Measurements from ENCODE around the gene TELO2.

DNA sequence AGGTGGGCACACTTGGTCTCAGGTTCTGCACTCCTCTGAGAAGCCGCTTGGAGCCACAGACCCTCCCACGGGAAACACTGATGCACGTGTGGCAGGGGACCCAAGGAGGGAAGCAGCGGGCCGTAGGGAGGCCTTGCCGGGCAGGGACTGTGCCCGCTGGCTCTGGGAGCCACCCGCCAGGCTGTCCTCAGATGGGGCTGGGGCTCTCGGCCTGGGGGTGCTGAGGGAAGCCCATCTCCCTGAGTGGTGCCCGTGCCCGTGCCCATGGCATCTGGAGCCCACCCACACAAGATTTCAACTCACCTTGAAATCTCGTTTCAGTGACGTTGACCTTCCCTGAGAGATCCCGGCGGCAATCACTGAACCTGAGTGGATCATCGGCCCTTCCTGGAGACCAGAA, 36.2 kb upstream of the TELO2 start:
- TF ChIP-seq POLR2A (IDR thresholded peaks at IDR 0.05): no peak
- TF ChIP-seq, protein P1, sequence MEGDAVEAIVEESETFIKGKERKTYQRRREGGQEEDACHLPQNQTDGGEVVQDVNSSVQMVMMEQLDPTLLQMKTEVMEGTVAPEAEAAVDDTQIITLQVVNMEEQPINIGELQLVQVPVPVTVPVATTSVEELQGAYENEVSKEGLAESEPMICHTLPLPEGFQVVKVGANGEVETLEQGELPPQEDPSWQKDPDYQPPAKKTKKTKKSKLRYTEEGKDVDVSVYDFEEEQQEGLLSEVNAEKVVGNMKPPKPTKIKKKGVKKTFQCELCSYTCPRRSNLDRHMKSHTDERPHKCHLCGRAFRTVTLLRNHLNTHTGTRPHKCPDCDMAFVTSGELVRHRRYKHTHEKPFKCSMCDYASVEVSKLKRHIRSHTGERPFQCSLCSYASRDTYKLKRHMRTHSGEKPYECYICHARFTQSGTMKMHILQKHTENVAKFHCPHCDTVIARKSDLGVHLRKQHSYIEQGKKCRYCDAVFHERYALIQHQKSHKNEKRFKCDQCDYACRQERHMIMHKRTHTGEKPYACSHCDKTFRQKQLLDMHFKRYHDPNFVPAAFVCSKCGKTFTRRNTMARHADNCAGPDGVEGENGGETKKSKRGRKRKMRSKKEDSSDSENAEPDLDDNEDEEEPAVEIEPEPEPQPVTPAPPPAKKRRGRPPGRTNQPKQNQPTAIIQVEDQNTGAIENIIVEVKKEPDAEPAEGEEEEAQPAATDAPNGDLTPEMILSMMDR (IDR thresholded peaks at IDR 0.05): no peak

All from esophagus squamous epithelium (tissue), 4 donors.